Neural crest cell (in vitro differentiated cells): ENCODE results near the gene TMEM164. TPM values are rescaled to one million over a fixed set of nuclear protein-coding genes. Genes with fewer than 3 reads are reported as not detected.

Source experiments
- DNase-seq: peaks from one replicate; pipeline ENCODE4 v3.0.0; 2021; ENCODE audit warnings: low read depth, mixed read lengths, low spot score
- H3K27ac Mint-ChIP-seq: one replicate; pipeline ENCODE4 v1.8.0; 2021; ENCODE audit warnings: mild to moderate bottlenecking, mixed read lengths; ENCODE audit not compliant: unreplicated experiment
- H3K27me3 Mint-ChIP-seq: 2 replicates; pipeline ENCODE4 v1.8.0; 2021; ENCODE audit warnings: low read depth, mild to moderate bottlenecking, mixed read lengths
- H3K36me3 Mint-ChIP-seq: 2 replicates; pipeline ENCODE4 v1.8.0; 2021; ENCODE audit warnings: low read depth, mild to moderate bottlenecking, mixed read lengths
- H3K4me1 Mint-ChIP-seq: 2 replicates; pipeline ENCODE4 v1.8.0; 2021; ENCODE audit warnings: mixed read lengths
- H3K4me3 Mint-ChIP-seq: one replicate; pipeline ENCODE4 v1.8.0; 2021; ENCODE audit warnings: mild to moderate bottlenecking, mixed read lengths
- H3K9me3 Mint-ChIP-seq: 2 replicates; pipeline ENCODE4 v1.8.0; 2021; ENCODE audit warnings: mixed read lengths
- total RNA-seq: library from RNA; stranded (reverse); gene quantifications from 2 replicates; pipeline ENCODE4 v1.2.1, GENCODE V29; 2021
- TF ChIP-seq, protein P1 (sequence below): fragments of 200-600 bp; sonication (generic); conservative IDR thresholded peaks from 2 replicates; pipeline ENCODE4 v1.5.0; 2021; ENCODE audit warnings: antibody characterized with exemption, mild to moderate bottlenecking

TMEM164 gene
- total RNA-seq, 1 donor from 2014 or later, result 90.2 TPM

DNA sequence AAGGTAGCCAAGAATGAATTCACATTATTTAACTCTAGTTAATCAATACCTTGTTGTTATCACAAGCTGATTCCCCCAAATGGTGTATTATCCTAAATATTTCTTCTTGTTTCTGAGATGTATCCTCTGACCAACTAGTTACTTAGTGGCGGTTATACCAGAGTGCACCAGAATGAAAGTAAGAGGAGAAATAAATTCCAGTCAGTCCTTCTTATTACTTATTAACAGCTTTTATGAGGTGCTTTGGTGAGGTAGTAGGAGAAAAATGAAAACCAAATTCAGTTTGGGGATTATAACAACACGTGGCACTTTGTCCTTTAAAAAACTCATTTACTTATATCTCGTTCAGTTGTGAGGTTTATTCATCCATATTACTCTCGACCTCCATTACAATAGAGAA is 213.1 kb downstream of the TMEM164 start:
- peaks cover 3% of the 10 kb centered on the region for H3K36me3 Mint-ChIP-seq
- peaks cover 13% of the 10 kb centered on the region for H3K4me1 Mint-ChIP-seq
- no peak overlapping the region for H3K4me3 Mint-ChIP-seq
- no peak overlapping the region for H3K27ac Mint-ChIP-seq
- peaks cover 3% of the 10 kb centered on the region for H3K9me3 Mint-ChIP-seq
- no peak for DNase-seq
- no peaks in the 10 kb centered on the region for H3K27me3 Mint-ChIP-seq
- TF ChIP-seq, protein P1, sequence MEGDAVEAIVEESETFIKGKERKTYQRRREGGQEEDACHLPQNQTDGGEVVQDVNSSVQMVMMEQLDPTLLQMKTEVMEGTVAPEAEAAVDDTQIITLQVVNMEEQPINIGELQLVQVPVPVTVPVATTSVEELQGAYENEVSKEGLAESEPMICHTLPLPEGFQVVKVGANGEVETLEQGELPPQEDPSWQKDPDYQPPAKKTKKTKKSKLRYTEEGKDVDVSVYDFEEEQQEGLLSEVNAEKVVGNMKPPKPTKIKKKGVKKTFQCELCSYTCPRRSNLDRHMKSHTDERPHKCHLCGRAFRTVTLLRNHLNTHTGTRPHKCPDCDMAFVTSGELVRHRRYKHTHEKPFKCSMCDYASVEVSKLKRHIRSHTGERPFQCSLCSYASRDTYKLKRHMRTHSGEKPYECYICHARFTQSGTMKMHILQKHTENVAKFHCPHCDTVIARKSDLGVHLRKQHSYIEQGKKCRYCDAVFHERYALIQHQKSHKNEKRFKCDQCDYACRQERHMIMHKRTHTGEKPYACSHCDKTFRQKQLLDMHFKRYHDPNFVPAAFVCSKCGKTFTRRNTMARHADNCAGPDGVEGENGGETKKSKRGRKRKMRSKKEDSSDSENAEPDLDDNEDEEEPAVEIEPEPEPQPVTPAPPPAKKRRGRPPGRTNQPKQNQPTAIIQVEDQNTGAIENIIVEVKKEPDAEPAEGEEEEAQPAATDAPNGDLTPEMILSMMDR, result no peak

DNA sequence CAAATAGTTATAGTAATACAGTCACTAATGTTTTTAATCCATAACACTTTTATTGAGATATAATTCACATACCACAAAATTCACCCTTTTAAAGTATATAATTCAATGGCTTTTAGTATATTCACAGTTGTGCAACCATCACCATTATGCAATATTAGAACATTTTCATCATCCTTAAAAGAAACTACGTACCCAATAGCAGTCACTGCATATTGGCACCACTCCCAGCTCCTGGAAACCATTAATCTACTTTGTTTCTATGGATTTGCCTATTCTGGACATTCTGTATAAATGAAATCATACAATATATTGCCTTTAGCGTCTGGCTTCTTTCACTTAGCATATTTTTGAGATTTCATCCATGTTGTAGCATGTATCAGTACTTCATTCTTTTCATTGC is 215.7 kb downstream of the TMEM164 start:
- Mint-ChIP-seq H3K9me3 (peaks cover 3% of the 10 kb centered on the region), H3K27ac (no peak overlapping the region), H3K4me1 (peaks cover 4% of the 10 kb centered on the region), H3K27me3 (no peaks in the 10 kb centered on the region), H3K36me3 (peaks cover 3% of the 10 kb centered on the region), H3K4me3 (no peak overlapping the region)
- TF ChIP-seq, protein P1, result no peak
- no peak for DNase-seq

DNA sequence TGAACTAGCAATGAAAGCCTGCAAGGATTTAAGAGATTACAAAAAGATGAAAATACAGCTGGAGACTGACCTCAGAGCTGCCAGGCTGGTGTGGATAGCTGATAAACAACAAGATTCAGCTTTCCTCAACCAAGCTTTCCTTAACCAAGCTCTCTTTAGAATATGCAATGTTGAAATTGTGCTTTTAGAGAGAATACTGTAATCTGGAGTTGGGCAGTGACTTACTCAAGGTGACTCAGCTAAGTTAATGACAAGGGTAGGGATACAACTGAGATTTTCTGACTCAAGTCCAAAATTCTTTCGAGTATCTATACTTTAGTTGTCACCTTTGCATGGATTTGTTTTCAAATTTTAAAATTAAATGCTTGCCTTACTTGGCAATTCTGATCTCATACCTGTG is 217.0 kb downstream of the TMEM164 start:
- Mint-ChIP-seq H3K36me3 (no peaks in the 10 kb centered on the region), H3K27ac (no peak overlapping the region), H3K4me3 (no peak overlapping the region), H3K9me3 (peaks cover 3% of the 10 kb centered on the region), H3K27me3 (no peaks in the 10 kb centered on the region), H3K4me1 (no peaks in the 10 kb centered on the region)
- no peak for DNase-seq
- TF ChIP-seq, protein P1, result no peak

DNA sequence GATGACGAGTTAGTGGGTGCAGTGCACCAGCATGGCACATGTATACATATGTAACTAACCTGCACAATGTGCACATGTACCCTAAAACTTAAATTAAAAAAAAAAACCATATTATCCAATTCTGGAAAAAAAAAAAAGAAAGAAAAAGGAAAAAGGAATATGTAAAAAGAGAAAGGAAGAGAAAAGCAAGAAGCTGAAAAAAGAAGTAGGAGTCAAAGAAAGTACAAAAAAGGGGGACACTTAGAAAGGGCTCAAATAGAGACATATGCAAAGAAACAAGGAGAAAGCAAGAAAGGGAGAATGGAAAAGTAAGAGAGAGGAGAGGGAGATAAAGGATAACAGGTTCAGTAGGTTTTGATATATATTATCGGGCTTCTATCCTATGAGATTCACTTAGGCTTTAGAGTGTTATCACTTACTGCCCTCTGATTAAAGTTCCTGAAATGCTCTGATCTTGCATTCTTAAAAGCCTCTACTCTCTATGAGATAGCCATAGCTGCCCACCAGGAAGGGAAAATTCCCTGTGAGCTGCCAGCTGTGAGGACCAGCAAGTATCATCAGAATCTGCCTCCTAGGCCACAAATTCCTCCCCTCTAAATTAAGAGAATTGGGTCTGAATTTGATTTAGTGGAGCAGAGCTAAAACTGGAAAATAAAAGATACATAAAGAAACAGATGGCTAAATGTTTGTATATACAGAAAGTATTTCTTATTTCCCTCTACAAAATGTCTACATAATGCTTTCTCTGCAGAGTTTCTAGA is 219.8 kb downstream of the TMEM164 start:
- no peak overlapping the region for H3K27ac Mint-ChIP-seq
- H3K4me1 Mint-ChIP-seq, result no peaks in the 10 kb centered on the region
- TF ChIP-seq, protein P1, result no peak

DNA sequence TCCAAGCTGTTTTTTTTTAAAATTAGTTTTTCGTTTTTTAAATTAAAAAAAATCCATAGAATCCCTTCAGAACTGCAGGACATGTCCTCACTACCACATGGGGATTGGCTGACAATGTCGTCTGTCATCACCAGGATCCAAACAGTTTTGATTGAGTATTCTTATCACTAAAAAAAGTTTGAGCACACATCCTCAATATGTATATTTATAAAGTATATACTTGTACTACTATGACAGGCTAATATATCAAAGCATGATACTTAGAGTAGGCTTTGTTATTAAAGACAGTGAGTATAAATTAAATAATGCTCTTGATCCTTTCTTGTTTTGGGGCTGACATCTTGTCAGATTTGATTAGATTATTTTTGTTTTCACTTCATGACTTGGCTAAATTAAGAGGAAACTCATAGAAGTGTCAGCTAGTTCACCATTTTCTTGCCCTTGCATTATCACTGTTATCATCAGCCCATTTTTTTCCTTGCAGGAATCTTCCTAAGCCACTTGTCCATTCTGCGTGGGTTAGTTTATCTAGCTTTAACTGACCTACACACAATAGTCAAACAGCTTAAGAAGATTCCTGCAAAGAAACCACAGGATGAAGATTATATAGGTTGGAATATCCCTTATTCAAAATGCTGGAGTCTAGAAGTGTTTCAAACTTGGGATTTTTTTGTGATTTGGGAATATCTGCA is 222.2 kb downstream of the TMEM164 start:
- Mint-ChIP-seq H3K9me3 (no peaks in the 10 kb centered on the region), H3K4me1 (peaks cover 10% of the 10 kb centered on the region), H3K27ac (no peak overlapping the region), H3K36me3 (peaks cover 4% of the 10 kb centered on the region), H3K4me3 (no peak overlapping the region), H3K27me3 (no peaks in the 10 kb centered on the region)
- TF ChIP-seq, protein P1, result no peak
- DNase-seq, result no peak

More for the DNA sequence above, 219.8 kb downstream of the TMEM164 start:
- no peaks in the 10 kb centered on the region for H3K27me3 Mint-ChIP-seq
- DNase-seq, result no peak
- no peaks in the 10 kb centered on the region for H3K36me3 Mint-ChIP-seq
- H3K9me3 Mint-ChIP-seq, result peaks cover 3% of the 10 kb centered on the region
- H3K4me3 Mint-ChIP-seq, result no peak overlapping the region
